HK-2 (cell line): Measurements from ENCODE around the gene WNT4.
A peak's percentile ranks its signal among the peaks of the same experiment; 100 is the strongest.

ENCODE experiments used
- DNase-seq: peaks from one replicate; pipeline ENCODE4 v3.0.0-alpha.2; 2018; ENCODE audit not compliant: unreplicated experiment

The WNT4 gene

GRCh38 chr1:22110016-22110415 is 32.9 kb downstream of the WNT4 start:
- no peak for DNase-seq

GRCh38 chr1:22108339-22109105 is 34.4 kb downstream of the WNT4 start:
- DNase-seq, result no peak

GRCh38 chr1:22107126-22107525 is 35.8 kb downstream of the WNT4 start:
- no peak for DNase-seq

- no peak for DNase-seq
Measured at GRCh38 chr1:22105611-22106207, 37.2 kb downstream of the WNT4 start.

GRCh38 chr1:22104865-22105437 is 37.9 kb downstream of the WNT4 start:
- no peak for DNase-seq

GRCh38 chr1:22104094-22104493 is 38.8 kb downstream of the WNT4 start:
- no peak for DNase-seq

GRCh38 chr1:22102746-22103145 is 40.2 kb downstream of the WNT4 start:
- DNase-seq, result no peak

GRCh38 chr1:22101995-22102394 is 40.9 kb downstream of the WNT4 start:
- no peak for DNase-seq

GRCh38 chr1:22101199-22101598 is 41.7 kb downstream of the WNT4 start:
- DNase-seq, result no peak

- DNase-seq, result no peak
Measured at GRCh38 chr1:22100168-22100567, 42.7 kb downstream of the WNT4 start.

GRCh38 chr1:22098752-22099151 is 44.1 kb downstream of the WNT4 start:
- DNase-seq, result no peak

- DNase-seq, result no peak
Measured at GRCh38 chr1:22096463-22096862, 46.4 kb downstream of the WNT4 start.

GRCh38 chr1:22096036-22096435 is 46.9 kb downstream of the WNT4 start:
- no peak for DNase-seq

GRCh38 chr1:22093513-22093912 is 49.4 kb downstream of the WNT4 start:
- no peak for DNase-seq

- peak; percentile 28 for DNase-seq
Measured at GRCh38 chr1:22092026-22092768, 50.7 kb downstream of the WNT4 start.

GRCh38 chr1:22090867-22091266 is 52.0 kb downstream of the WNT4 start:
- DNase-seq, result no peak

- DNase-seq, result no peak
Measured at GRCh38 chr1:22089787-22090186, 53.1 kb downstream of the WNT4 start.

GRCh38 chr1:22089134-22089571 is 53.7 kb downstream of the WNT4 start:
- no peak for DNase-seq

GRCh38 chr1:22088331-22088730 is 54.6 kb downstream of the WNT4 start:
- DNase-seq, result no peak

- DNase-seq, result no peak
Measured at GRCh38 chr1:22080191-22080590, 62.7 kb downstream of the WNT4 start.

GRCh38 chr1:22078133-22078532 is 64.8 kb downstream of the WNT4 start:
- DNase-seq, result no peak

GRCh38 chr1:22077728-22078127 is 65.2 kb downstream of the WNT4 start:
- no peak for DNase-seq

- no peak for DNase-seq
Measured at GRCh38 chr1:22076346-22076745, 66.6 kb downstream of the WNT4 start.
